HG02885 (cell line): Measurements from ENCODE around the gene SPI1.
A peak's percentile ranks its signal among the peaks of the same experiment; 100 is the strongest.

ENCODE experiments used
- ATAC-seq: cut with Tn5 transposase; IDR thresholded peaks from one replicate; pipeline ENCODE4 v1.9.1; 2021; ENCODE audit warnings: mild to moderate bottlenecking; ENCODE audit not compliant: unreplicated experiment, poor library complexity

SPI1 gene

DNA sequence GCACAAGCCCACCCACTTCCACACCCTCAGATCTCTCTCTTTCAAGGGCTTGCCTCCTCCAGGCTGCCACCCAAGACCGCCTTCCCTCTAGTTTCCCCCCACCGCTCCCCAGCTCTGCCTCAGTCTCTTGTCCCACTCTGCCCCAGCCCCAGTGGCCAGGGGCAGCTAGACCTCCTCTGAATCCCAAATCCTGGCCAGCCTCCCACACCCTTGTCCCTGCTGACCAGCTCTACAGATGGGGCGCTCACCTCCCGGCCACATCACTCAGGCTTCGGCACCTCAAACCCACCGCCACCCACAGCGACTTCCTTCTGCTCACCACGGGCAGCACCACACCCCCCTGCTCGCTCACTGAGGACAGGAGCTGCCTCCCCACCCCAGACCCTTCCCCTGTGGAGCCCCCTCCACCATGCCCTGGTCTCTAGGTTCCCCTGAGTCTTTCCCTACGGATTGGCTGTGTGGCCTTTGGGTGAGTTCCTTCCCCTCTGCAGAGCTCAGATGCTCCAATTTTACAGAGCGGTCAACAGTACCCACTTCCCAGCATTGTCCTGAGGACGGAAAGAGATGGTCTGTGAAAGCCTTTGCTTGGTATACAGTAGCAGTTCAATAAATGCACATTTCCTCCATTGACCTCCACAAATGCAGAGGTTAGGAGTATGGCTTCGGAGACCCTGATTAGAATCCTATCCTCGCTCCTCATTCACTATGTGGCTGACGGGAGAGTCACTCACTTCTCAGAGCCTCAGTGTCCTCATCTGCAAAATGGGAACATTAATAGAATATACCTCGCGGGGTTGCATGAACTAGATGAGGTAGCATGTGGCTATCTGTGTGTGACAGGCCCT is 11.5 kb upstream of the SPI1 start:
- no peak for ATAC-seq

- ATAC-seq = no peak
Observed at GRCh38 chr11:47388697-47389576, 10.6 kb upstream of the SPI1 start.

GRCh38 chr11:47387944-47388696 is 9.8 kb upstream of the SPI1 start:
- no peak for ATAC-seq

- no peak for ATAC-seq
Observed at GRCh38 chr11:47384498-47384897, 6.2 kb upstream of the SPI1 start.

DNA sequence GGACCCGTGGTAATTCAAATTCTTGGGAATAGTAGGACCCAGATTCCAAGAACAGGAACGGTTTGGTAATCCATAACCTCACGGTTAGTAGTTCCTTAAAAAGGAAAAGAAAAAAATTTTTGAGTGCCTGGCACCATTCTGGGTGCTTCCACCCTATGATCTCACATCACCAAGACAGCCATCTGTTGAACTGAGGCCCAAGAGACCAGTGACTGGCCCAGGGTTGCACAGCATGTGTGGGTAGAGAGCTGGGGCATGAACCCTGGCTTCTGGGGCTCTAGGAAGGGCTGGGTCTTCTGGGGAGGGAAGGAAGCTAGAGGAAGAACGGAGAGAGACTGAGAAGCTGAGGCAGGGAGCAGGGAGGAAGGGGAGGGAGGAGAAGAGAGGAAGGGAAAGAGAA is 4.7 kb upstream of the SPI1 start:
- no peak for ATAC-seq

GRCh38 chr11:47380078-47380477 is 1.7 kb upstream of the SPI1 start:
- no peak for ATAC-seq

- no peak for ATAC-seq
Observed at GRCh38 chr11:47379317-47379716, 970 bp upstream of the SPI1 start.

DNA sequence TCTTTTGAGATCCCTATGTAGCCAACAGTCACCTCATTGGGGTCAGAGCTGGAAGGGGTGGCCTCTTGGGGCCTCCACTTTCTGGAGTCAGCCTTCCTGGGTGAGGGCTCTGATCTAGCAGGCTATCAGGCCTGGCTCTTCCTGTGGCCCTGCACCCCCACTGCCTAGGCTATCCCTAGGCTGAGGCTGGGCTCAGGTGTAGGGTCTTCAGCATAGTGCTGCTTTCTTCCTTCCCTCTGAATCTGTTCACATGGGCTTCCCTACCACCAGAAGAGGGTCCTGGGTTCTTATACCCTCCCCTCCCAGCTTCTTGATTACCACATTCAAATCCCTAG is 456 bp upstream of the SPI1 start:
- ATAC-seq = peak; percentile 13

DNA sequence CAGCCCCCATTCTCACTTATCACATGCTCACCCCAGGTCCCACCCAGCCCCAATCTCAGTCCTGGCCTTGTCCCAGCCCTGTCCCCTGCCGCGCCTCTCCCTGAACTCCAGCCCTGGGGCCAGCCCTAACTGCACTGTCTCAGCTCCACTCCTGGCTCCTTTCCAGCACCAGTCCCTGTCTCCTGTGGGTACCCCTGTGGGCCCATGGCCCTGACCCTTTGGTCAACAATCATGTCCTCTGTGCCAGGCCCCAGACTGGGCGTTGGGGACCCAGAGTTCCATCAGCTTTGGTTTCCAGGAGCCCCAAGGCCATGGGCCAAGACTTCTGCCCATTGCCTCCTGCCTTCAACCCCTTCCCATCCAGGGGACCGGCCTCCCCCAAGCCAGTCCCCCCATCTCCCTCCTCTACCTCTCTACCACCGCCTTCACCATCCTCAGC is 757 bp downstream of the SPI1 start:
- ATAC-seq = peak; percentile 28

DNA sequence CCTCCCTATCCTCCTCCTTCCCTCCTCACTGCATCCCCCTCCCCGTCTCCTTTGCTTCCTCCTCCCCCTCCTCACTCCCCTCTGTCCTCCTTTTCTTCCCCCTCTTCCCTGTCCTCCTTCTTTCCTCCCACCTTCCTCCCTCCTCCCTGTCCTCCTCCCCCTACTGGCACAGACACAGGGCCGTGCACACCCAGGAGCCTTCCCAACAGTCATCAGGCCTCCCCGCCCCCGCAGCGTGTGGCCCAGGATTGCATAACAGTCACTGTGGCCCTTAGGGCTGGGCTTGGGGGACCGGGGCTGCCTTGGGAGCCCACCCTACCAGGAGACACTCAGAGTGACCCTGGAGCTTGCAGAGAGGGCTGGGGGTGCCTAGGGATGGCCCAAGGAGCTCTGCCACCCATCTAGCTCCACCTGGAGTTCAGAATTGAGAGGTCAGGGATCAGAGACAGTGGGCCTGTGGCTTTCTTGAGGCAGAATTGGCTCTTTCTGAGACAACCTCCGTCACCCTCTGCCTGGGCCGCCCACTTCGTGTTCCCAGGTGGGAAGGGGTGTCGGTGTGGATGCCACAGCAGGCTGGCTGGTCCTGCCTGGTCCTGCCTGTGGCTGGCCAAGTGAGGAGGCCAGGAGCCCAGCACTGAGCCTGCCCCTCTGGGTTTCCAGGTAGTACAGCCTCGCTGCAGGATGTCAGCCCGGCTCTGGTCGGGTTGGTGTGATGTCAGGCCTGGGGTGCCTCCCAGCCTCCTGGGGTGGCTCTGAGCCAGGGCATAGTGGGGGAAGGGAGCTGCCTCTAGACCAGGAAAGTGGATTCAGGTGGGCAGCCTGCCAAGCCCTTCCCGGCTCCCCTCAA is 1.6 kb downstream of the SPI1 start:
- peak; percentile 45 for ATAC-seq

DNA sequence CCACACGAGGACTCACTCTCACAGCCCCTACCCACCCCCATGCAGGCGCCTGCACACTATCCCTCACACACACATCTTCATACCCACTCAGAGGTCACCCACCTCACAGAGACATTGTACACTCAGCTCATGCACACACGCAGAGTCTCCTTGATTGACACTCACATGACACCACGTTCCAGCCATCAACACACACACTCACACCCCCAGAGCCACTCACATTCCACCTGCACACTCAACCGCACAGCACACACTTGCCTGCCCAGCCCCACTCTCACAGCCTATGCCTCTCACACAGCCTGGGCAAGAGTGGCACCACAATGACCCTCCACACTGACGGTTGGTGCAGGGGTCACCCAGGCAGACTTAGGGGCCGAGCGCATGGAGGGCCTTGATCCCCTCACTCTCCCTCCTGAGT is 2.2 kb downstream of the SPI1 start:
- no peak for ATAC-seq

DNA sequence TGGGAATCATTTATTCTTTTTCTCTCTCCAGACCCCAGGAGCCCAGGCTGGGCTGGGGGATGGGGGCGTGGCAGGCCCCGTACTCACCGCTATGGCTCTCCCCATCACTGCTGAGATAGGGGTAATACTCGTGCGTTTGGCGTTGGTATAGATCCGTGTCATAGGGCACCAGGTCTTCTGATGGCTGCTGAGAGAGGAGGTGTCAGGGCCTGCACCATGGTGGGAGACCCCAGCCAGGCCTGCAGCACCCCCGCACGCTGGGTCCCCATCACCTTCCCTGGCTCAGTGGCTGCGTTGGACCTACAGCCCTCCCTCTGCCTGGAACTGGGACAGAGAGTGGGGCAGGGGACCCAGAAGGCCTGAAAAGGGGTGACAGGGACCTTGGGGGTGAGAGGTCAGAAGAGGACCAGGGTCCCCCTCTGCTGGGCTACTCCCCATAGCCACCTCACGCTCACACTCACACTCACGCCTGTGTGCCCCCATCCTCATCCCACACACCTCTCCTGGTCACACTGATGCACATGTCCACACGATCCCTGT is 2.7 kb downstream of the SPI1 start:
- no peak for ATAC-seq

GRCh38 chr11:47375020-47375419 is 3.3 kb downstream of the SPI1 start:
- no peak for ATAC-seq

DNA sequence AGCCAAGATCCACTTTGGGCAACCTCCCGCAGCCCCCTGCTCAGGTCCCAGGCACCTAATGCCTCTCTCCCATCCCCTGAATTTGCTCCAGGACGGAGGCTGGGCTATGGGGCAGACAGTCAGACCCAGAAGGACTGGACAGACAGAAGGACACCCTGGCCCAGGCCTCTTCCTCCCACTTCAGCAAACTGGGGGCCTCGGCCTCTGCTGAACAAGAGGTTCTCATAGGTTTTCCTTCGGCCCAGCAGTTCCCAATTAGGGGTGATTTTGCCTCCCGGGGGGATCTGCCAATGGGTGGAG is 3.7 kb downstream of the SPI1 start:
- no peak for ATAC-seq

- ATAC-seq = no peak
Observed at GRCh38 chr11:47373876-47374719, 4.2 kb downstream of the SPI1 start.

- no peak for ATAC-seq
Observed at GRCh38 chr11:47372422-47372821, 5.9 kb downstream of the SPI1 start.

DNA sequence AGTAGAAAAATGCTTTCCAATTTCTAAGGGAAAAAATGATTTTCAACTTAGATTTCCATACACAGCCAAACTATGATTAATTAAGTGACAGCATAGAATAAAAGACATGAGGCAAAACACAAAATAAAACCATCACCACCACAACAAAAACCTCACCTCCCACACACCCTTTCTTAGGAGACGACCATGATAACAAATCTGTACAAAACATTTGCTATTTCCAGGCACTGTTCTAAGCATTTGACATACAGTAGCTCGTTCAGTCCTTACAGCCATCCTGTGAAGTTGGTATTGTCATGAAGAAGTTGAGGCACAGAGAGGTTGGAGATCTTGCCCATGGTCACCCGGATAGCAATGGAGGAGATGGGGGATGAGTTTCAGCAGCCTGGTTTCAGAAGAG is 8.7 kb downstream of the SPI1 start:
- no peak for ATAC-seq

- peak; percentile 43 for ATAC-seq
Observed at GRCh38 chr11:47366020-47366490, 12.3 kb downstream of the SPI1 start.

DNA sequence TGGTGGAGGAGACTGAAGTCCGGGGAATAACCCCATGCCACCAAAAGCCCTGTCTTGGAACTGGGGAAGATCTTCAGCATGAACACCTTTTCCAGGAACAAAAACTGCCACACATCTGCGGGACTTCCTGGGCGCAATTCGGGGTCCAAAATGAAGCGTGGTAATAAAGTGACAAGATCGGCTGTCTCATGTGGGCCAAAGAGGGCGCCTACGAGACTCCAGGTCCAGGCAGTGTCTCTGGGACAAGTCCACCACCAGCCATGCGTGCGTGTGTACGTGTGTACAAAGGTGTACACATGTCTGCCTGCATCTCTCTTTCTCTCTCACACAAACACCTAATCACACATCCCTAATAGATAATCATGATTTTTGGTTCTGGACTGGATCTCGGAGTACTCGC is 16.9 kb downstream of the SPI1 start:
- ATAC-seq = no peak
